HTR-8/SVneo (cell line): ENCODE data around the gene ATP5PO.
"Not testable (repeated sequence)": the region's sequence is repeated elsewhere in the genome, so short reads cannot be mapped to it uniquely, and the experiment has no call there.

Experiments used
- DNase-seq: peaks from one replicate; pipeline ENCODE4 v3.0.0; 2011; ENCODE audit warnings: low spot score, mixed read lengths; ENCODE audit not compliant: insufficient read length
- FAIRE-seq: peaks from 2 replicates; lab custom pipeline; 2011; peaks lifted over from hg19 to GRCh38; lab: Jason Lieb, UNC

Gene ATP5PO

GRCh38 chr21:33942426-33942825 lies 26.8 kb upstream of the ATP5PO start:
- FAIRE-seq: no peak

GRCh38 chr21:33940881-33941245 lies 25.3 kb upstream of the ATP5PO start:
- no peak for DNase-seq
- no peak for FAIRE-seq

More at GRCh38 chr21:33942426-33942825, 26.8 kb upstream of the ATP5PO start:
- DNase-seq: no peak

GRCh38 chr21:33940164-33940880 lies 24.7 kb upstream of the ATP5PO start:
- FAIRE-seq: no peak

DNA sequence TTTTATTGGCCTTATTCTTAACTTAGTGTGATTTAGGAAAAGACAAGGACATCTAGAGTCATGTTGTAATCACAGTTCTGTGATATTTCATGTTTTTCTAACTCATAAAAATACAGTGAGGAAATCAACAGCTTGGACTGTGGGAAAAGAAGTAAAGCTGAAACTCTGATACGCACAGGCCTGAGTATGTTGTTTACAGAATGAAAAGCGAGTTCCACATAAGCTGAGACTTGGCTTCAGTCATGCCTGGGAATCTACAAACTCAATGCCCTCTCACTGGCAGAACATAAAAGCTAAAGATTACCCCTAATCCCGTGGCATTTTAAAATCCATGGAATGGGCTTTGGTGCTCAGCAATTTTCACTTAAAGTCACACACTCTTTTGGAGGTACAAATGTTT lies 23.6 kb upstream of the ATP5PO start:
- DNase-seq: no peak
- FAIRE-seq: no peak

More at GRCh38 chr21:33940164-33940880, 24.7 kb upstream of the ATP5PO start:
- no peak for DNase-seq

DNA sequence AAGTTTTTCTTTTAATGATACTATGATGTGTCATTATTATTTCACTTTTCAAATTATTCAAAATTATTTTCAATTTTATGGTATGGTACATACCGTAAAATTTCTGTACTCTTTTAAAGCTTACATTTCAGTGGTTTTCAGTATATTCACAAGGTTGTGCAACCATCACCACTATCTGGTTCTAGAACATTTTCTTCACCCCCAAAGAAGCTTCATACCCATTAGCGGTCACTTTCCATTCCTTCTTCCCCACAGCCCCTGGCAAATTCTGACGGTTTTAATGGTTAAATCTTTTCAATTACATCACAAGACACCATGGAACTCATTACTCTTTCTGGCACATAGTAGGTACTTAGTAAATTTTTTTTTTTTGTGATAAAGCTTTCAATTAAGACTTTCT lies 22.8 kb upstream of the ATP5PO start:
- no peak for DNase-seq
- no peak for FAIRE-seq

DNA sequence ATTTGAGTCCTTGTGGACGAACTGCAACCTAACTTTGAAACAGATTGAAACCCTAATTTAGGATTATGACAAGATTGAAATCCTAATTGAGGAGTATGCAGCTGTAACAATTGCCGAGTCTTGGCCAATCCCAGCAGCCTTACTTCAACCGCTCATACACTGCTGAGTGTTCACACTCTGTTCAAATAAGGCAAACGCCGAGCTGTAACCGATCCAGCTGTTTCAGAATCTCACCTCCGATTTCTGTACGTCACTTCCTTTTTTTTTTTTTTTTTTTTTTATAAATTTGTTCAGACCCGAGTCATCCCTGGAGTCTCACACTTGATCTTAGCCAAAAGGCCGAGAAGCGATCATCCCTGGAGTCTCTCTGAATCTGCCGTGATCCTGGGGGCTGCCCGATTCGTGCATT lies 22.3 kb upstream of the ATP5PO start:
- FAIRE-seq: no peak
- DNase-seq: no peak

- FAIRE-seq (no peak), DNase-seq (no peak)
These were observed 21.5 kb upstream of the ATP5PO start for GRCh38 chr21:33937146-33937545.

DNA sequence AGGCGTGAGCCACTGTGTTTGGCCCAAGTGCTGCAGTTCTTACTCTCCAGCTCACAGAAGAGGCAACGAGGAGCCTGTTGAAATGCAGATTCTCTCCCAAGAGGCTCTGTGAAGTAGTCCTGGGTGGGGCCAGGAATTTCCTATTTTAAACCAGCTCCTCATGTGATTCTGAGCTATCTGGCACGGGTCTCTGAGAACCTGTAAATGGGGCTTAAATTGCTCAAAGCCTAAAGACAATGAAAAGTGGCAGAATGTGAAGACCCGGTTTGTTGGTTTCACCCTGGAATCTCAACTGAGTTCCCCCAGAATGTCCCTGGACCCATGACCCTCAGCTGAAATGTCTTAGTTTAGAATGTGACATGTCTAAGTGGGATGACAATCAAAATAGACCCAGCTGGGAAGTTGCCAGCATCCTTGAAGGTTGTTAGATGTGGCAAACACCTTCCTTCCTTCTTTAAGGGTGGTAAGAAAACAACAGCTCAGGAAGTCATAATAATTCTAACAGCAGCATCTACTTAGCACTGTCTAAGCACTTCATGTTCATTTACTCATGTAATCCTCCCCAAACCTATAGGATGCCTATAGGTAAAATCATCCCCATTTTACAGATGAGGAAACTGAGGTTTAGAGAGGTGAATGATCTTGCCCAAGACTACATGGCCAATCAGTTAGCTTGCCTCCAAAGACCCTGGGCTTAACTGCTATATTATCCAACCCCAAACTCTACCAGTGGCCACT lies 20.9 kb upstream of the ATP5PO start:
- no peak for FAIRE-seq
- DNase-seq: no peak

- DNase-seq (no peak), FAIRE-seq (no peak)
These were observed 17.1 kb upstream of the ATP5PO start for GRCh38 chr21:33932731-33933130.

DNA sequence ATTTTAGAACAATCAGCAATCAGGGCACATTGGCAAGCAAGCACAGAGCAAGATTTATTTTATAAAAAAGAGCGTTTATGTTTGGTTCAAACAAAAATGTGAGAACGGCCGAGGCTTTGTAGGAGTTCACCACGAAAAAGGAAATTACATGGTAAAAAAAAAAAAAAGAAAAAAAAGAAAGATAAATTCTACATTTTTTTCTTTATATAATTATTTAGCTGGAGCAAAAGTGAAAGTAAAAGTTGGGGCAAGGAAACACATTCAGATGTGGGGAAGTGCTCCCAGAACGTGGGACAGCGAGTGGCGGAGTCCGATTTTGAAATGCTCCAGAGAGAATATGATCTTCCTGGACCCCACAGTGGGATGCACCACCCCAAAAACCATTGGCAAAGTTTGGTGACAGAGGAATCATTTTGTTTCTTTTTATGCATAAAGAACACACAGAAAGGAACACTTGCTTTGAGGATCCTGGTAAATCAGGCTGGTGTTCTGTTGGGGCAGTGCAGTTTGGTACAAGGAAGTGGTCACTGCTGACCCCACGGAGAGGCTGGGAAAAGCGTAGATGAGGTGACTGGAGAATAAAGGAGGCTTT lies 16.3 kb upstream of the ATP5PO start:
- FAIRE-seq (no peak), DNase-seq (no peak)

DNA sequence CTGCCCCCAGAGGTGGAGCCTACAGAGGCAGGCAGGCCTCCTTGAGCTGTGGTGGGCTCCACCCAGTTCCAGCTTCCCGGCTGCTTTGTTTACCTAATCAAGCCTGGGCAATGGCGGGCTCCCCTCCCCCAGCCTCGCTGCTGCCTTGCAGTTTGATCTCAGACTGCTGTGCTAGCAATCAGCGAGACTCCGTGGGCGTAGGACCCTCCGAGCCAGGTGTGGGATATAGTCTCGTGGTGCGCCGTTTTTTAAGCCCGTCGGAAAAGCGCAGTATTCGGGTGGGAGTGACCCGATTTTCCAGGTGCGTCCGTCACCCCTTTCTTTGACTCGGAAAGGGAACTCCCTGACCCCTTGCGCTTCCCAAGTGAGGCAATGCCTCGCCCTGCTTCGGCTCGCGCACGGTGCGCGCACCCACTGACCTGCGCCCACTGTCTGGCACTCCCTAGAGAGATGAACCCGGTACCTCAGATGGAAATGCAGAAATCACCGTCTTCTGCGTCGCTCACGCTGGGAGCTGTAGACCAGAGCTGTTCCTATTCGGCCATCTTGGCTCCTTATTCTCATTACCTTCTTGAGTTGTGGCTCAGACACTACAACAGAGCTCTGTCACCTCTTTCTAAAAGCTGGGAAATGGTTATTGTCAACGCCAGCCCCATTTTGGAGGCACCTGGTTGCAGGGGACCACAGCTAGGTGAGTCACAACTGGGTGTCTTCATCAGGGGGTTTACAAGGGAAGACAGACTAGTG lies 15.6 kb upstream of the ATP5PO start:
- not testable (repeated sequence) for DNase-seq, FAIRE-seq

DNA sequence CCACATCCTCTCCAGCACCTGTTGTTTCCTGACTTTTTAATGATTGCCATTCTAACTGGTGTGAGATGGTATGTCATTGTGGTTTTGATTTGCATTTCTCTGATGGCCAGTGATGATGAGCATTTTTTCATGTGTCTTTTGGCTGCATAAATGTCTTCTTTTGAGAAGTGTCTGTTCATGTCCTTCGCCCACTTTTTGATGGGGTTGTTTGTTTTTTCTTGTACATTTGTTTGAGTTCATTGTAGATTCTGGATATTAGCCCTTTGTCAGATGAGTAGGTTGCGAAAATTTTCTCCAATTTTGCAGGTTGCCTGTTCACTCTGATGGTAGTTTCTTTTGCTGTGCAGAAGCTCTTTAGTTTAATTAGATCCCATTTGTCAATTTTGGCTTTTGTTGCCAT lies 10.6 kb upstream of the ATP5PO start:
- DNase-seq, FAIRE-seq: not testable (repeated sequence)

GRCh38 chr21:33924766-33925100 lies 9.1 kb upstream of the ATP5PO start:
- no peak for DNase-seq
- no peak for FAIRE-seq

DNA sequence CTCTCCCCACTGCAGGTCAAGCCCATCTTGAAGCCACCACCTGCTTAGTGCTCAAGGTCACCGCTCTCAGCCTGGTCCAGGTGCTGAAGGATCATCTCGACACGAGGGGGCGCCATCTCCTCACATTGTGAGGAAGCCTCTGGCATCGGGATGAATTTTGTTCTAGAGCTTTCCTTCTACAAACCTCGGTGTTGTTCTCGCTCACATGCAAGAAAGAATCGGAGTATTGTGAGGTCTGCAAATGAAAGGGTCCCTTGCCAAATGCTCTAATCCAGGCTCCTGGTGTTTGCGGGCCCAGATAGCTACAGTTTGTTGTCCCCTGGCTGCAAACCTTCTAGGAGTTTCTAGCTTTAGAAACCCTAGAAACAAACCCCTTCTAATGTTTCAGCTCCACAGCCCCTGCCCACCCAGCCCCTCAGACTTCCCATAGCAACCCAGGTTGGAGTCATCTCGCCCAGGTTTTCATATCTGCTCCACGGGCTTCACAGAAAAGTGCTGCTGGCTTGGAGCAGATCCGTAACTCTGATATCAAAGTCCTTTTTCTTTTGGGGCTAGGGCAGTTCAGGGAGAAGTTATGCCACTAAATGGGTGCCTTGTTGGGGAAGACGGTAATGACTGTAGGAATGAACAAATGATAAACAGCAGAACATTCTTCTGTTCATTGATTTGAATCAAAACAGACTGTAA lies 8.6 kb upstream of the ATP5PO start:
- peak; percentile 74 for DNase-seq
- peak; percentile 71 for FAIRE-seq

GRCh38 chr21:33917421-33917820 lies 1.8 kb upstream of the ATP5PO start:
- FAIRE-seq (no peak), DNase-seq (no peak)

DNA sequence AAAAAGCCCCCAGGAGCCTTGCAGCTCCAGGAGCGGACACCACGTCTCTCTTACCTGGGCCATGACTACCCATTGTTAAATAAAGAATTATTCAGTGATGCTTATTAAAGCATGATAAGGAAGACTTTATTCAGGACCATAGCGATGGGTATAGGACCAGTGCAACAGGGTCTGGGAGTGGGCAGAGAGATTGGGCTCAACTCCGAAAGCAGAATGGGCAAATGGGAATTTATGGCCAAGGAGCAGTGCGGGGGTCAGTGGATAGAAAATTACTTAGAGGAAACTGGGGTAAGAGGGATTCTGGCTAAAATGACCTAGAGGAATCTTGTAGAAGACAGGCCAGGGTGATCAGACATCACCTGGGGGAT lies 580 bp upstream of the ATP5PO start:
- DNase-seq: no peak
- FAIRE-seq: no peak

GRCh38 chr21:33914188-33914587 lies 1.4 kb downstream of the ATP5PO start:
- no peak for DNase-seq
- FAIRE-seq: no peak

DNA sequence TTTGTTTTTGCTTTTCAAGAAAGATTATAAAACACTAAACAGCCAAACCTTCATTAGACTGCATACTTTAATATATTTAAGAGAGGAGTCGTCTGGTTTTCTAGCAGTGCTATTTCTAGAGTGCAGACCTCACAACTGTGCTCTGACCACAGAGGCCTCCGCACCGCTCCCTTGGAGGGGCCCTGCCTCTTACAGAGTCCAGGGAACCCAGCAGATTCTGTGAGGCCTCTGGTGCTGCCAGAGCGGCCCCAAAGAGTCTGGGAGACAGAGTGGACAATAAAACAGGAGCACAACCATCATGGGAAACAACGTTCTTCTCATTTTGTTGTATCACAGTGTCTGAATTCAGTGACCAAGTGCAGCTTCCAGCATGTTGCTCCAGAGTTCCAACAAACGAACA lies 5.8 kb downstream of the ATP5PO start:
- FAIRE-seq: no peak

GRCh38 chr21:33908760-33909159 lies 6.8 kb downstream of the ATP5PO start:
- FAIRE-seq: no peak

More for the DNA sequence above, 5.8 kb downstream of the ATP5PO start:
- DNase-seq: no peak

GRCh38 chr21:33904041-33904440 lies 11.6 kb downstream of the ATP5PO start:
- FAIRE-seq (no peak), DNase-seq (no peak)

More at GRCh38 chr21:33908760-33909159, 6.8 kb downstream of the ATP5PO start:
- DNase-seq: no peak
